Measurements from ENCODE around the gene KCND3. TPM values are rescaled to one million over a fixed set of nuclear protein-coding genes. Genes with fewer than 3 reads are reported as not detected.

Gene KCND3
- total and polyA plus RNA-seq, 2 of the 4 experiments (the other 2 are of a cell fraction), result under 0.01 to 0.03 TPM

- Histone ChIP-seq H3K14ac (replicated peaks; ENCODE audit: low read depth, low read length) (no peak overlapping the region), H2BK20ac (ENCODE audit: low read depth, low read length) (no peak overlapping the region), H3K27me3 (ENCODE audit: control insufficient read depth, insufficient read depth, low read length) (no peaks in the 10 kb centered on the region), H4K20me1 (ENCODE audit: insufficient read depth, low read length) (no peaks in the 10 kb centered on the region), H3K79me1 (ENCODE audit: low read depth in 1 of 2, low read length in 2 of 2) (peaks cover 4 to 5% of the 10 kb centered on the region in 2 experiments; a peak in 2 of 4 replicates), H2AK9ac (replicated peaks; ENCODE audit: low read depth, low read length, poor library complexity) (no peak overlapping the region), H2BK120ac (ENCODE audit: low read depth, low read length) (no peak overlapping the region), H2BK15ac (ENCODE audit: low read depth, low read length) (no peak overlapping the region), H2AK5ac (ENCODE audit: low read depth, low read length) (no peak overlapping the region), H2BK5ac (ENCODE audit: low read depth, low read length, poor library complexity, severe bottlenecking) (no peak overlapping the region), H3K4me2 (ENCODE audit: low read depth, low read length) (no peak overlapping the region), H3K9me1 (ENCODE audit: insufficient read depth, low read length) (peaks cover 3% of the 10 kb centered on the region; the same call in 1 of the 2 replicates), H3K56ac (ENCODE audit: extremely low read depth, insufficient read depth, low read length) (no peak overlapping the region), H3K23ac (ENCODE audit: low read depth, low read length) (no peak overlapping the region), H4K91ac (ENCODE audit: insufficient read depth, low read depth, low read length) (no peak overlapping the region), H3K4me1 (ENCODE audit: control insufficient read depth, insufficient read depth, low read length) (peaks cover 4% of the 10 kb centered on the region), H3K9me3 (ENCODE audit: control insufficient read depth, insufficient read depth, low read length) (no peaks in the 10 kb centered on the region), H3K27ac (ENCODE audit: insufficient read depth, low read length) (no peak overlapping the region), H4K5ac (ENCODE audit: low read depth, low read length) (no peak overlapping the region), H3K9ac (ENCODE audit: low read depth, low read length) (no peak overlapping the region), H3K4me3 (ENCODE audit: insufficient read depth, low read depth, low read length) (no peak overlapping the region), H3K36me3 (ENCODE audit: control insufficient read depth, insufficient read depth, low read length) (peaks cover 4% of the 10 kb centered on the region), H4K8ac (ENCODE audit: low read depth in 2 of 2, low read length in 2 of 2) (no peak overlapping the region), H3K4ac (ENCODE audit: low read depth, low read length) (no peak overlapping the region), H3K18ac (ENCODE audit: low read depth, low read length) (no peak overlapping the region), H2AFZ (replicated peaks; ENCODE audit: low read length, poor library complexity) (no peak overlapping the region)
- intact Hi-C loops (cut with micrococcal nuclease) (no loop called here), dilution Hi-C loops (cut with HindIII; ENCODE audit: low sequenced_read_pairs, unreplicated experiment) (loop anchor here (25.0 kb wide), 1 partner anchor 309 kb away; the partner anchor contains the start of gene C1orf162), in situ Hi-C loops (cut with MboI; ENCODE audit: low sequenced_read_pairs) (no loop called here)
- ChIA-PET POLR2A (ENCODE audit: unreplicated experiment) (no interaction called here), CTCF (interaction anchor here (0.6 to 2.5 kb wide), 2 partner anchors 263 to 696 kb away, joined by 3 to 9 read pairs; no protein-coding TSS in a partner anchor)
- DNase-seq (peak; percentile 16), ATAC-seq (ENCODE audit: low read depth) (no peak)
- TF ChIP-seq BHLHE40 (IDR thresholded peaks at IDR 0.05; ENCODE audit: low read depth, low read length), result no peak
- no peak for TF ChIP-seq MAZ (IDR thresholded peaks at IDR 0.05; ENCODE audit: borderline replicate concordance, low read depth, low read length)
- TF ChIP-seq POLR2A (IDR thresholded peaks at IDR 0.05; ENCODE audit: low read depth, low read length), result no peak
- TF ChIP-seq CTCF (conservative IDR thresholded peaks at IDR 0.05; ENCODE audit: low read depth, low read length), result no peak
- no peak for TF ChIP-seq MXI1 (IDR thresholded peaks at IDR 0.05; ENCODE audit: borderline replicate concordance, low read depth, low read length)
- no peak for TF ChIP-seq FOS (IDR thresholded peaks at IDR 0.05; ENCODE audit: low read depth, low read length)
- no peak for TF ChIP-seq NFE2L2 (IDR thresholded peaks at IDR 0.05; ENCODE audit: low read depth, low read length)
- TF ChIP-seq SMC3 (IDR thresholded peaks at IDR 0.05; ENCODE audit: low read depth, low read length), result no peak
- no peak for TF ChIP-seq RAD21 (IDR thresholded peaks at IDR 0.05; ENCODE audit: low read length)
- no peak for TF ChIP-seq ELK1 (IDR thresholded peaks at IDR 0.05; ENCODE audit: borderline replicate concordance, low read depth, low read length)
- TF ChIP-seq CHD1 (IDR thresholded peaks at IDR 0.05; ENCODE audit: low read depth, low read length), result no peak
- TF ChIP-seq RFX5 (IDR thresholded peaks at IDR 0.05; ENCODE audit: low read depth, low read length), result no peak
- no peak for TF ChIP-seq CEBPB (IDR thresholded peaks at IDR 0.05; ENCODE audit: low read depth, low read length)
- no peak for TF ChIP-seq MAFK (IDR thresholded peaks at IDR 0.05; ENCODE audit: low read depth, low read length)
- TF ChIP-seq RCOR1 (IDR thresholded peaks at IDR 0.05; ENCODE audit: insufficient replicate concordance, low read length), result no peak
- TF ChIP-seq, protein P1, sequence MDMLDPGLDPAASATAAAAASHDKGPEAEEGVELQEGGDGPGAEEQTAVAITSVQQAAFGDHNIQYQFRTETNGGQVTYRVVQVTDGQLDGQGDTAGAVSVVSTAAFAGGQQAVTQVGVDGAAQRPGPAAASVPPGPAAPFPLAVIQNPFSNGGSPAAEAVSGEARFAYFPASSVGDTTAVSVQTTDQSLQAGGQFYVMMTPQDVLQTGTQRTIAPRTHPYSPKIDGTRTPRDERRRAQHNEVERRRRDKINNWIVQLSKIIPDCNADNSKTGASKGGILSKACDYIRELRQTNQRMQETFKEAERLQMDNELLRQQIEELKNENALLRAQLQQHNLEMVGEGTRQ (IDR thresholded peaks at IDR 0.05; ENCODE audit: low read depth, low read length), result no peak
- no TSS peak for BruUV-seq (replicated peaks)
- WGBS, 2 experiments (ENCODE audit: extremely low coverage in 2 of 2, insufficient read length in 1 of 2), result no CpG with 5 or more reads among the region's 4 CpGs
These were observed 218.6 kb downstream of the KCND3 start for GRCh38 chr1:111770916-111771315.

Data from IMR-90 (cell line).